ENCODE results near the gene SLC25A28. TPM values are rescaled to one million over a fixed set of nuclear protein-coding genes. Genes with fewer than 3 reads are reported as not detected.

Gene SLC25A28
- total and polyA plus RNA-seq, 8 donors, result 32.5 to 55.8 (median 49.3) TPM

DNA sequence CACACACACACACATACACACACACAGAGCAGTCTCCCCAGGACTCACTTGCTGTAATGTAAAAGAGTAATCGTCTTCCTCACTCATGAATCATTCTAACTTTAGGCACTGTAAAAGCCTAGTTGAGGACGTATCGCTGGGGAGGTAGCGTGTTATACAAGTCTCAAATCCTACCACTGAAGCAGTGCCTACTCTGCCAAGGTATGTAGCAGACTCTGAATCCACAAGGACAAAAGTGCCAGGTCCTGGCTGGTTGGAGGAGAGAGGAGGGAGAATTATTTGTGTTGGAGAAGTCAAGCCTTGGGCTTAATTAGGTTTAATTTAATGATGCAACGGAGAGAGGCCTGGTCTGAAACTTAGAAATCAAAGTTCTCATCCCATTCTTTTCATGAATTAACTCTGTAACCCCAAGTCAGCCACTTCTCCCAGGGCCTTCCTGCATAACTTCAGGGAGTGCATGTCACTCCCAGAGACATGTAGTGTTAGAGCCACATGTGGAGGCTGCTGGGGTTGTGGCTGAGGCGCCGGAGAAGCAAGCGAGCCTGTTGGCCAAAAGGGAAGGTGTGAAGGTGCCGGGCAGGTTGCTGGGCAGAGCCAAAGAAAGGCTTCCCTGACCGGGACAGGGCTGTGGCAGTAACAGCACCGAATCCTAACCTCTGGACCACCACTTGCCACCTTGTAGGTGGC lies 50.8 kb downstream of the SLC25A28 start:
- Histone ChIP-seq H3K36me3 (no peaks in the 10 kb centered on the region), H3K27me3 (peaks cover 0 to 7% of the 10 kb centered on the region in 2 donors), H3K27ac (no peak overlapping the region), H3K4me1 (no peaks in the 10 kb centered on the region), H3K4me3 (no peak overlapping the region), H3K9me3 (no peaks in the 10 kb centered on the region)
- TF ChIP-seq, protein P1, sequence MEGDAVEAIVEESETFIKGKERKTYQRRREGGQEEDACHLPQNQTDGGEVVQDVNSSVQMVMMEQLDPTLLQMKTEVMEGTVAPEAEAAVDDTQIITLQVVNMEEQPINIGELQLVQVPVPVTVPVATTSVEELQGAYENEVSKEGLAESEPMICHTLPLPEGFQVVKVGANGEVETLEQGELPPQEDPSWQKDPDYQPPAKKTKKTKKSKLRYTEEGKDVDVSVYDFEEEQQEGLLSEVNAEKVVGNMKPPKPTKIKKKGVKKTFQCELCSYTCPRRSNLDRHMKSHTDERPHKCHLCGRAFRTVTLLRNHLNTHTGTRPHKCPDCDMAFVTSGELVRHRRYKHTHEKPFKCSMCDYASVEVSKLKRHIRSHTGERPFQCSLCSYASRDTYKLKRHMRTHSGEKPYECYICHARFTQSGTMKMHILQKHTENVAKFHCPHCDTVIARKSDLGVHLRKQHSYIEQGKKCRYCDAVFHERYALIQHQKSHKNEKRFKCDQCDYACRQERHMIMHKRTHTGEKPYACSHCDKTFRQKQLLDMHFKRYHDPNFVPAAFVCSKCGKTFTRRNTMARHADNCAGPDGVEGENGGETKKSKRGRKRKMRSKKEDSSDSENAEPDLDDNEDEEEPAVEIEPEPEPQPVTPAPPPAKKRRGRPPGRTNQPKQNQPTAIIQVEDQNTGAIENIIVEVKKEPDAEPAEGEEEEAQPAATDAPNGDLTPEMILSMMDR (IDR thresholded peaks at IDR 0.05), result no peak
- DNase-seq (no peak), ATAC-seq (no peak)
- intact Hi-C loops (cut with DNase I), result no loop called here

DNA sequence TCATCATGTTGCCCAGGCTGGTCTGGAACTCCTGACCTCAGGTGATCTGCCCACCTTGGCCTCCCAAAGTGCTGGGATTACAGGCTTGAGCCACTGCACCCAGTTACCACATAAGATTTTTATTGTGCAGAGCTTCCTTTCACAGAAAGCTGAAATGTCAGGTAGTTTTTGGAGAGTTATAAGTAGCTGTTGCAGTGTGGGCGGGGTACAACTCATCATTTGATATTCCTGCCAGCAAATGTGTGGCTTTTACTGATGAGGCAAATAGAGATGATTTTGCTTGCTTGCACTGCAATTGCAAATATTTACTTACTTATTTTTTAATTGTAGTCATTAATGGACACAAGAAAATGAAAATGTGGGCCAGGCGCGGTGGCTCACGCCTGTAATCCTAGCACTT lies 55.1 kb downstream of the SLC25A28 start:
- intact Hi-C loops (cut with DNase I), result no loop called here
- Histone ChIP-seq H3K27me3 (peaks cover 0 to 10% of the 10 kb centered on the region in 2 donors), H3K36me3 (no peaks in the 10 kb centered on the region), H3K9me3 (no peaks in the 10 kb centered on the region), H3K27ac (no peak overlapping the region), H3K4me1 (no peaks in the 10 kb centered on the region), H3K4me3 (no peak overlapping the region)
- TF ChIP-seq, protein P1 (IDR thresholded peaks at IDR 0.05), result no peak
- ATAC-seq (no peak), DNase-seq (no peak)

DNA sequence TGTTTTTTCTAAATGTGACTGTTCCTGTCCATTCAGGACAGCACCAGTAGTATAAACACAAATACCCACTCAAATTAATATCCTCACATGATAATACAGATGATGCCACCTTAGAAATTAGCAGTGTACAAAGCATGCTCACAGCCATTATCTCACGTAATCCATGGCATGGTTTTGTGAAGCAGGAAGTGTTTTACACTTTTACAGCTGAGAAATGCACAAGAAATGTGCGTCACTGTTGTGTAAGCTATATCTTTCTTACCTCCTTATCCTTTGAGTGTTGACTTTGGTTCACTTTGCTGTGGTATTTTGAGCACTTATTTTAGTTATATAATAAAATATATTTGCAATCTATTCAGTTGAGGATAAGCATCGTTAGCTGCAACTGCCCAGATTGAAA lies 55.9 kb downstream of the SLC25A28 start:
- no peak for ATAC-seq

DNA sequence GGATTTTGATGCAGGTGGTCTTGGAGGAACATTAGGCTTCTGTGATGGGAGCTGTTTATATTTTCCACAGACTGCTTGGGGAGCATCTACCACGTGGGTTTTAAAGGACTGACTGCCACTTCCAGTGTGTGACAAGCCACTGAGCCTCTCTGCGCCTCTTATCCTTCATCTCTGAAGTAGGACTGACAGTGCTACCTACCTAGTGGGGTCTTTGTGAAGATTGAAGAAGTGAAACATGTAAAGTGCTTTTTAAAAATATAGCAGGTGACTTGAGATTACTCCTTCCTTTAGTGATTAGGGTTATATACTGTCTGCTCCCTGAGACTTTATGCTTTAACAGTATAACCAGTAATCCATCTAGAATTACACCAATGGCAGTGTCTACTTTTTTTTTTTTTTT lies 57.6 kb downstream of the SLC25A28 start:
- Histone ChIP-seq H3K36me3 (no peaks in the 10 kb centered on the region), H3K9me3 (no peaks in the 10 kb centered on the region), H3K4me3 (no peak overlapping the region), H3K27me3 (peaks cover 0 to 20% of the 10 kb centered on the region in 2 donors), H3K4me1 (no peaks in the 10 kb centered on the region), H3K27ac (no peak overlapping the region)
- DNase-seq, result no peak
- TF ChIP-seq, protein P1 (IDR thresholded peaks at IDR 0.05), result no peak
- intact Hi-C loops (cut with DNase I), result no loop called here
- no peak for ATAC-seq

More for the DNA sequence above, 55.9 kb downstream of the SLC25A28 start:
- TF ChIP-seq, protein P1 (IDR thresholded peaks at IDR 0.05), result no peak
- Histone ChIP-seq H3K9me3 (no peaks in the 10 kb centered on the region), H3K4me3 (no peak overlapping the region), H3K4me1 (no peaks in the 10 kb centered on the region), H3K36me3 (no peaks in the 10 kb centered on the region), H3K27me3 (peaks cover 0 to 17% of the 10 kb centered on the region in 2 donors), H3K27ac (no peak overlapping the region)
- DNase-seq, result no peak
- intact Hi-C loops (cut with DNase I), result no loop called here

Other genes with a start within 250 kb of the SLC25A28 start
- 10 to 100 TPM; 28.0 to 32.4 TPM for gene GOT1, start 189.8 kb downstream of the SLC25A28 start, total RNA-seq
- 10 to 100 TPM; 26.5 to 32.5 (median 29.4) TPM for gene GOT1, start 189.8 kb downstream of the SLC25A28 start, polyA plus RNA-seq (ENCODE audit: insufficient read length in 6 of 6)
- gene NKX2-3, start 87.5 kb downstream of the SLC25A28 start, total RNA-seq, result not detected
- not detected for gene NKX2-3, start 87.5 kb downstream of the SLC25A28 start, polyA plus RNA-seq (ENCODE audit: insufficient read length in 6 of 6)
- gene ENTPD7, start 39.1 kb upstream of the SLC25A28 start, total RNA-seq, result 10 to 100 TPM; 16.6 to 17.1 TPM
- 10 to 100 TPM; 15.1 to 18.0 (median 15.7) TPM for gene ENTPD7, start 39.1 kb upstream of the SLC25A28 start, polyA plus RNA-seq (ENCODE audit: insufficient read length in 6 of 6)
- 10 to 100 TPM; 33.0 to 36.8 TPM for gene COX15, start 111.7 kb upstream of the SLC25A28 start, total RNA-seq
- 10 to 100 TPM; 49.8 to 64.9 (median 51.1) TPM for gene COX15, start 111.7 kb upstream of the SLC25A28 start, polyA plus RNA-seq (ENCODE audit: insufficient read length in 6 of 6)
- 10 to 100 TPM; 12.3 to 28.4 TPM for gene CUTC, start 111.8 kb upstream of the SLC25A28 start, total RNA-seq
- 10 to 100 TPM; 21.0 to 27.1 (median 22.4) TPM for gene CUTC, start 111.8 kb upstream of the SLC25A28 start, polyA plus RNA-seq (ENCODE audit: insufficient read length in 6 of 6)
- 1 to 10 TPM; 1.1 to 1.8 TPM for gene ABCC2, start 162.2 kb upstream of the SLC25A28 start, total RNA-seq
- 1 to 10 TPM in 3 of 6 donors, under 1 TPM in 3; 0.60 to 1.4 (median 1.0) TPM for gene ABCC2, start 162.2 kb upstream of the SLC25A28 start, polyA plus RNA-seq (ENCODE audit: insufficient read length in 6 of 6)

Measured in left lung (tissue), 10 donors.